Suprapubic skin (tissue), 4 donors: Measurements from ENCODE around the gene PIN1.

Source experiments
- CTCF ChIP-seq, 2 donors: fragments of 200-600 bp in 1 of 2; fragments of 450-650 bp in 1 of 2; sonication (generic) in 1 of 2; IDR thresholded peaks; one replicate each; pipeline ENCODE4 v1.5.1; 2016 to 2019; ENCODE audit warnings: antibody characterized with exemption in 2 of 2, mild to moderate bottlenecking in 1 of 2, moderate library complexity in 1 of 2
- EP300 ChIP-seq: sonication (generic); formaldehyde crosslinking; IDR thresholded peaks from one replicate; pipeline ENCODE4 v1.6.1; 2017; ENCODE audit warnings: antibody characterized with exemption
- POLR2A ChIP-seq, 2 donors: fragments of 450-650 bp; IDR thresholded peaks; one replicate each; pipeline ENCODE4 v1.6.1; 2017; ENCODE audit warnings: antibody characterized with exemption in 2 of 2, mild to moderate bottlenecking in 2 of 2, moderate library complexity in 2 of 2
- POLR2AphosphoS5 ChIP-seq, 3 donors: sonication (generic); formaldehyde crosslinking; IDR thresholded peaks; one replicate each; pipeline ENCODE4 v1.6.1; 2017; ENCODE audit warnings: antibody characterized with exemption in 3 of 3

GRCh38 chr19:9808855-9809824 lies 26.0 kb upstream of the PIN1 start:
- TF ChIP-seq POLR2A (IDR thresholded peaks at IDR 0.05) = no peak
- TF ChIP-seq CTCF (IDR thresholded peaks at IDR 0.05) = no peak
- no peak for TF ChIP-seq EP300
- TF ChIP-seq POLR2AphosphoS5 (IDR thresholded peaks at IDR 0.05) = no peak
